Activated CD8-positive, alpha-beta memory T cell treated with anti-CD3 and anti-CD28 coated beads, Interleukin-2, amount 50 U/mL, for 4 hours (primary cell): ENCODE data around the gene ROBO1.

ENCODE experiments used
- DNase-seq: peaks from one replicate; pipeline ENCODE4 v3.0.0-alpha.2; 2020

Gene ROBO1

GRCh38 chr3:79002465-79003372, 765.1 kb downstream of the ROBO1 start:
- no peak for DNase-seq

DNA sequence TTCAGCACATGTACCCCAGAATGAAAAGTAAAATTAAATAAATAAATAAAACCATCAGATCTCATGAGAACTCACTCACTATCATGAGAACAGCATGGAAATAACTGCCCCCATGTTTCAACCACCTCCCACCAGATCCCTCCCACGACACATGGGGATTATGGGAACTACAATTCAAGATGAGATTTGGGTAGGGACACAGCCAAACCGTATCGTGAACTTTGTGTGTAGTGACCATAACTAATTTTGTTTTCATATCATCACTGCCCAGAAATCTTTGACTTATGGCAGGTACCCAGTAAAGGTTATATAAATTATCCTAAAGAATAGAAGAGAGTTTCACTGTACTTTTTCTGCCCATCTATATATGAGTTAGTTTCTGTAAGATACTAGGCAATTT, 766.5 kb downstream of the ROBO1 start:
- DNase-seq = no peak

GRCh38 chr3:78999139-78999538, 768.7 kb downstream of the ROBO1 start:
- no peak for DNase-seq

DNA sequence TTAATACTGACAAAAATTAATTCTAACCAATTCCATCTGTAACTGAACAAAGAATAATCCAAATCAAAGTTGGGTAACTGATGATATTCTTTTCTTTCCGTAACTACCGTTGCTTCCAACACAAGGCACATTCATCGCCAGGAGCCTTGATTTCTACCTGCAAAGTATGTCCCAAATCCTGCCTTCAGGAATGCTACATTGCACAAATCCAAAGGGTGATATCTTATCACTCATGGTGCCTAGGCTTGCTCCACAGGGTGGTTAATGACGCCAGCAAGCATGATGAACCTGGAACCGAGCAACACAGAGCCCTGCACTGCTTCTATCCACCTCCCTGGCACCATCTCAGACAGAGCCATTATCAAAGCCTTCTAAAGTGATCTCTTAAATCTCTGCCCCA, 772.7 kb downstream of the ROBO1 start:
- no peak for DNase-seq

DNA sequence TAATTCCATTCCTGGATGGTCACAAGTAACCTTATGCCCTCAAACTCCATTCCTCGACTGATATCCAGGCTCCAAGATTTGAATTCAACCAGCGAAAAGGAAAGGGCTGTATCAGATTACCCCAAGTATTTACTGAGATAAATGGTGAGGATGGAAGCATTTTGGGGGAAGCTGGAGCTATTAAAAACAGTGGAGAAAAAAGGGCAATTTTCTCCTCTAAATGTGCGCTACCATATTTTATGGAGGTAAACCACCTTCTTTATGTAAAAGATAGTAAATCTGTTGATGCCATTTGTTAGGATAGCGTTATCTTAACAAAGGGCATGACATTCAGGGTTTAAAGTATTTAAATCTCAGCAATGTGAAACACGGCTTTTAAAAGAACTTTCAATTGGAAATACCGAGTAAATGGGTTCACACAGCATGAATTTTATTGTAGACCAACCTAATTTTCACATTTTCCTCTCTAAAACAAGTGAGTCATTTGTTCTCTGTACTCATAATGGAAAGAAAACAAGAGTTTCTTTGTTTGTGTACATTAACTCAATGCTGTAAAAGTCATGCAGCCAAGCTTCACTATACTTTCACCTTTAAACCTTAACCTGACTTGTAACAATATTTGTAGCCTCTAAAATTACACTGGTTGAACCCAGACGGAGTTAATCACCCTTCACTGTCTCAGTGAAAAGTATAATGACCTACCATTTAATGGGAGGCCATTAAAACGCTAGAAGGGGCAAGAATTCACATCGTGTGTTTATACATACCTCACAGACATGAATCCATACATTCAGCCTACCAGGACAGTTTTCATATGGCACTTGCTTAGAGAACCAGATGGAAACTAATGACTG, 773.4 kb downstream of the ROBO1 start:
- no peak for DNase-seq

DNA sequence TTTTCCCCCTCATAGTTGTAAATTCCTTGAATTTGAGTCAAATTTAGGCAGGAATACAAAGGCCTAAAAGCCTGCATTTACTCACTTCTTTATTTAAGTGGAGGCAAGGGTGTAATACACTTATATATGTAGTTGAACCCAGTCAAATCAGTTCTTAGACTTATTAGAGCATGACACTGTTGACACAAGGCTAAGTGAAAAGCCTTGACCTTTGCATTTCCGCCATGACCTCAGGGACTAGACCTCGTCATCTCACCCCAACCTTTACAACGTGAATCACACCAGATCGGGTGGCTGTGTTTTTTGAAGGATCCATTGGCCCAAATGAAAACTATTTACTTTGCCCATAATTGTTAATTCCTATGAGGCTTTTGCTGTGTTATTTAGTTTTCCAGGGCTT, 774.4 kb downstream of the ROBO1 start:
- DNase-seq = no peak

- no peak for DNase-seq
Observed at GRCh38 chr3:78992830-78993229, 775.0 kb downstream of the ROBO1 start.

DNA sequence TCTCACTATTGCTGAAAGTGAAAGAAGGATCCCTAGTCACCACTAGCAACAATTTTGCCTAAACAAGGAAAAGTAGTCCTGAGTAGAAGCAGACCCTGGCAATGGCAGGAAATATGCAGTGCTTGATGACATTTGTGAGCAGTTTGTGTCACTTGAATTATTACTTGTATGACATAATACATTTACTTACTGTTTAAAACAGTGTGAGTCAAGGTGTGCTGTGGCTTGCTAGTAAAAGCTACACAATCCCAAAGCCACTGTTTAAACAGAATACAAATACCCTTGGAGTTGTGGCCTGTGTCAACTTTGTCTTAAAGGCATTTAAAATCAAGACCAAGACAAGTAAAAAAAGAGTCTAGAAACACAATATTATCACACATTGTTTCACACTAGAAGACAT, 775.4 kb downstream of the ROBO1 start:
- DNase-seq = no peak

- no peak for DNase-seq
Observed at GRCh38 chr3:78991656-78992055, 776.1 kb downstream of the ROBO1 start.

DNA sequence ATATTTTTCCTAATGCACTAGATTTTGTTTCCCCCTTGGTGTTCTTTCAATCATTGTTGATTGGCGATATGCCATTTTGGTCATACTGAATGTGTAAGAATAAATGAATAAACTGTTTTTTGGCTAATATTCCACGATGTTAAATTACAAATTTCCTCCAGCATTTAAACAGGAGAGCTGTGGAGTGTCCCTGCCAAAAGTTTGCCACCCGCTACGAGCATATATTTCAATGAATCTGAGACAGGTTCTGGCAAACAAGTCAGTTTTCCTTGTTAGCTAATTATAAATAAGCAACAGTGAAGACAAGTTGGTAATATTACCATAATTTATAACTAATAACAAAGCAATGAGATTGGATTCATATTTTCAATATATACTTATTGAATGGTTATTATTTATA, 777.6 kb downstream of the ROBO1 start:
- DNase-seq = no peak

DNA sequence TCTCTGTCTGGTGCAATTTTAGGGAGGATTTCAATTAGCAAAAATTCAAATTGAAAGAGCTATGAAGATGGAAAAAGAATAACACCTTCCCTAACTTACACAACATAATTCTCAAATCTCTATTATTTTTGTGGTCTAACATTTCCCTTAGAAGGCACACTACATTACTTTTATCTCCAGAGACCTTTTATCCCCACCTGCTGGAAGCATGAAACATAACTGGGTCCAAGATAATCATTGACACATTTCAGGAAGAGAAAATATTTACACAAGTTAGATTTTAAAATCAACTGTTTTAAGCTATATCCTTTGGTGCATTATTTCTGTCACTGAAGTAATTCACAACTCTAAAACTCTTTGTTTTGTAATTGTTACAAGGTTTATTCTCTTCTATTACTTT, 779.5 kb downstream of the ROBO1 start:
- DNase-seq = no peak

DNA sequence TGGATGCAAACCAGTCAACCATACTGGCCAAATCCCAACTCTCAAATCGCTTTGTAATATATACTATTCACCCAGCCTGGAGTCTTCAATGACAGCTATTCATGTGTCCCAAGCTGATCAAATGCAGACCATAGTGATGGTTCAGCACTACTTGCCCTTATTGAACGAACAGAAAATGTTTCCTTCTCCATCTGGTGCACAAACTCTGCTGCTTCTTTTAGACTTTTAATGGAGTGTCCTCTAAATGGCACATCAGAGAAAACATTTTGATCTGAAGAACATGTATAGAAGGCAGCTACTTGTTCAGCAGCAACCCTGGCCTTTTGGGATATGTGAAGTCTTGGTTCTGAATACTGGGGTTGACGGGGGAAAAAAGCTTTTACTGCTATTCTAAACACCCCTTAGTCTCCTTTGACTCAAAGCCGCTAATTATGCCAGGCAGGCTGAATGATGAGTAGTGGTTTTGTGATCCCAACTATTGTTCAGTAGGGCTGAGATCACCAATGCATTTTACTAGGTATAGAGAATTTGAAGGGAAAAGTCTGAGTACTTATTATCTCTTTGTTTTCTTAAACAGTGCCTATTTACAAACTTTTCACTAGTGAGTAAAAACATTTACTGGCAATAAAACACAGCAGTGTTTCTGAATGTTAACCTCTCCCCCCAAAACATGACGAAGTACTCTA, 781.2 kb downstream of the ROBO1 start:
- DNase-seq = no peak

GRCh38 chr3:78985981-78986380, 781.8 kb downstream of the ROBO1 start:
- DNase-seq = no peak

GRCh38 chr3:78979028-78979427, 788.8 kb downstream of the ROBO1 start:
- DNase-seq = no peak

DNA sequence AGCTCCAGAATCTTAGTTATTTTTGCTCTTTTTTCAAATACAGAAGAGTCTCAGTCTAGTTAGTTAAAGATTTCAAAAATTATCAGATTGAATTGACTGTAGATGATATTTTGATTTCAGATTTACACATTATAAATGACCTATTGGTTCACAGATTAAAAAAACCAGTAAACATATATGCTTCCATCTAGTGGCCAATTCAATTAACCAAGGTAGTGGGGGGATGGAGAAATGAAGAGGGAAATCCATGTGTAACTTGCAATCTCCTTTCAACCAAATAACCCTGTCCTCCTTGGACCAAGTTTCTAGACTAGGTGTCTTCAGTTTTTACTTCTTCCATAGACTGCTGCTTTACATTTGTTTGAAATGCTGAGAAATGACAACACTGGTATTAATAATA, 789.8 kb downstream of the ROBO1 start:
- no peak for DNase-seq

GRCh38 chr3:78977073-78977472, 790.7 kb downstream of the ROBO1 start:
- DNase-seq = no peak

- DNase-seq = no peak
Observed at GRCh38 chr3:78976200-78976599, 791.6 kb downstream of the ROBO1 start.

- DNase-seq = no peak
Observed at GRCh38 chr3:78974181-78974790, 793.5 kb downstream of the ROBO1 start.

GRCh38 chr3:78972617-78973301, 795.0 kb downstream of the ROBO1 start:
- DNase-seq = no peak

DNA sequence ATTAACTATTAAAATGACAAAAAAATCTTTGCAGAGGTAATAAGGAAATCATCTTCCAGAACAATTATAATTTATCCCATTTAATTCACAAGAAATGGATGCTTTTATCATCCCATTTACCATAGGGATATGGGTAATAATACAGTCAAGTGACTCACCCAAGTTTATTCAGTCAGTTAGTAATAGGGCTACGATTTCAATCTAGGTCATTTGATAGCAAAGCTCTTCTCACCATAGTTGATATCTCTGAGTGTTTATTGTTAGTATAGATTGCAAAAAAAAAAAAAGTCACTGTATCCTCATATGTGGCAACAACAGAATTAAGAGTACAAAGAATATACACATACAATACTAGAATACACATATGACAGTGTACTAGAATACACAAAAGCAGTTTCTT, 797.1 kb downstream of the ROBO1 start:
- no peak for DNase-seq

GRCh38 chr3:78969483-78969882, 798.3 kb downstream of the ROBO1 start:
- no peak for DNase-seq

DNA sequence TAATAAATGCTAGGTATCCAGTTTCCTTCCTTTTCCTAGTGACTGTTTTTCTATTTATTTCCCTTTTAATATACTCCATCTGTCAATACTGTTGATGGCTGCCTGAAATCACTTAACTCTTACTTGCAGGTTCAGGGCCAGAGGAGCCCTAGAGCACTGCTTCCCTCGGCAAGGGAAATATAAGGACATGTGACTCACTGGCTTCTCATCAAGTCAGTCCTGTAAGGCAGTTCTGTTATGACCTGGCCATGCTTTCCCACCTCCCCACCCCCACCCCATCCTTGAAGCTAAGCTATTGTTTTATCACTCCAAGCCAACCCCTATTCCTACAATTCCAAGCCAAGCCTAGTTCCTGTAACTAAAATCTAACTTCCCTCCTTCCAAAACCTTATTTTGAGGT, 800.7 kb downstream of the ROBO1 start:
- DNase-seq = no peak
